ENCODE results near the gene OR6C3.
"Not testable (repeated sequence)": the region's sequence is repeated elsewhere in the genome, so short reads cannot be mapped to it uniquely, and the experiment has no call there.

OR6C3 gene

GRCh38 chr12:55336002-55336401, 5.5 kb downstream of the OR6C3 start:
- in situ Hi-C loops (cut with HindIII; ENCODE audit: low pct_ligation_motif_present, low sequenced_read_pairs), result no loop called here
- H3K4me3 ChIP-seq (ENCODE audit: low read depth, low read length), result no peak overlapping the region
- TF ChIP-seq CTCF (IDR thresholded peaks at IDR 0.05; ENCODE audit: low read depth, low read length, missing control alignments), result no peak

GRCh38 chr12:55355338-55355737, 24.8 kb downstream of the OR6C3 start:
- H3K27ac ChIP-seq; in situ Hi-C loops (cut with HindIII; ENCODE audit: low pct_ligation_motif_present, low sequenced_read_pairs); H3K36me3 ChIP-seq (replicated peaks); DNase-seq; H3K4me3 ChIP-seq (ENCODE audit: low read depth, low read length); H3K27me3 ChIP-seq (replicated peaks): not testable (repeated sequence)

More at GRCh38 chr12:55336002-55336401, 5.5 kb downstream of the OR6C3 start:
- no peaks in the 10 kb centered on the region for H3K36me3 ChIP-seq (replicated peaks)
- H3K27ac ChIP-seq, result no peak overlapping the region
- DNase-seq, result no peak
- no peaks in the 10 kb centered on the region for H3K27me3 ChIP-seq (replicated peaks)

GRCh38 chr12:55362675-55363074, 32.1 kb downstream of the OR6C3 start, which contains the start of gene OR6C75:
TSS of gene OR6C75 (plus strand) at chr12:55362975. CDS start at chr12:55365111, 2,136 bp downstream.
- TF ChIP-seq CTCF (IDR thresholded peaks at IDR 0.05; ENCODE audit: low read depth, low read length, missing control alignments), result no peak
- no peak within 1 kb of the TSS for H3K27ac ChIP-seq
- no peaks in the 10 kb centered on the region for H3K36me3 ChIP-seq (replicated peaks)
- H3K4me3 ChIP-seq (ENCODE audit: low read depth, low read length), result no peak within 1 kb of the TSS
- no peaks in the 10 kb centered on the region for H3K27me3 ChIP-seq (replicated peaks)
- in situ Hi-C loops (cut with HindIII; ENCODE audit: low pct_ligation_motif_present, low sequenced_read_pairs), result no loop called here
- DNase-seq, result no peak

GRCh38 chr12:55365086-55365485, 34.5 kb downstream of the OR6C3 start:
- no peaks in the 10 kb centered on the region for H3K27me3 ChIP-seq (replicated peaks)
- DNase-seq, result no peak
- H3K27ac ChIP-seq, result no peak overlapping the region
- TF ChIP-seq CTCF (IDR thresholded peaks at IDR 0.05; ENCODE audit: low read depth, low read length, missing control alignments), result no peak
- H3K36me3 ChIP-seq (replicated peaks), result no peaks in the 10 kb centered on the region
- H3K4me3 ChIP-seq (ENCODE audit: low read depth, low read length), result no peak overlapping the region
- in situ Hi-C loops (cut with HindIII; ENCODE audit: low pct_ligation_motif_present, low sequenced_read_pairs), result no loop called here

- DNase-seq, result no peak
- no peak for TF ChIP-seq CTCF (IDR thresholded peaks at IDR 0.05; ENCODE audit: low read depth, low read length, missing control alignments)
- in situ Hi-C loops (cut with HindIII; ENCODE audit: low pct_ligation_motif_present, low sequenced_read_pairs), result no loop called here
Observed at GRCh38 chr12:55372521-55372920, 42.0 kb downstream of the OR6C3 start.

More at GRCh38 chr12:55372521-55372920, 42.0 kb downstream of the OR6C3 start:
- Histone ChIP-seq H3K27me3 (replicated peaks) (no peaks in the 10 kb centered on the region), H3K4me3 (ENCODE audit: low read depth, low read length) (no peak overlapping the region), H3K36me3 (replicated peaks) (no peaks in the 10 kb centered on the region), H3K27ac (no peak overlapping the region)

Measured in brain microvascular endothelial cell (primary cell).